LoVo (cell line): ENCODE results near the gene ABTB2.

Source experiments
- DNase-seq: peaks from one replicate; pipeline ENCODE4 v3.0.0-alpha.2; 2016; ENCODE audit warnings: low spot score

The ABTB2 gene

GRCh38 chr11:34341931-34342533 lies 15.8 kb downstream of the ABTB2 start:
- no peak for DNase-seq

GRCh38 chr11:34341096-34341495 lies 16.7 kb downstream of the ABTB2 start:
- no peak for DNase-seq

- no peak for DNase-seq
These were observed 17.2 kb downstream of the ABTB2 start for GRCh38 chr11:34340653-34341052.

GRCh38 chr11:34339149-34340064 lies 18.4 kb downstream of the ABTB2 start:
- DNase-seq = peak; percentile 23

- no peak for DNase-seq
These were observed 20.8 kb downstream of the ABTB2 start for GRCh38 chr11:34337016-34337415.

GRCh38 chr11:34335801-34336200 lies 22.0 kb downstream of the ABTB2 start:
- no peak for DNase-seq

- no peak for DNase-seq
These were observed 22.5 kb downstream of the ABTB2 start for GRCh38 chr11:34335331-34335730.

DNA sequence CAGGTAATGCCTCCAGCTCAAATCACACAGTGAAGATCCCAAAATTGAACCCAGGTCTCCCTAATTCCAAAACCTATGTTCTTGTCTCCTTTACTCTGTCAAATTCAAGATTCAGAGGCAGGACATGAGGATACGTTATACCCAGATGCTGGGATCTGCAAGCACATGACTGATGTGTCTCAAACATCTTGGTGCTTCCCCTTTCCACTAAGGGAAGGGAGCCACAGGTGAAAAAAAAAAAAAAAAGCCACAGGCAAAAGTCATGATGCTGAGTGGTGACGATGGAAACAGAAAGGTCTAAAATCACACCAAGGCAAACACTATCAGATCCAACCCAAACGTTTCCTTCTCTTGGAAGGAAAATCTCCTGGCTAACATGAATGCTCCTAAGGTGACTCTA lies 24.0 kb downstream of the ABTB2 start:
- no peak for DNase-seq

DNA sequence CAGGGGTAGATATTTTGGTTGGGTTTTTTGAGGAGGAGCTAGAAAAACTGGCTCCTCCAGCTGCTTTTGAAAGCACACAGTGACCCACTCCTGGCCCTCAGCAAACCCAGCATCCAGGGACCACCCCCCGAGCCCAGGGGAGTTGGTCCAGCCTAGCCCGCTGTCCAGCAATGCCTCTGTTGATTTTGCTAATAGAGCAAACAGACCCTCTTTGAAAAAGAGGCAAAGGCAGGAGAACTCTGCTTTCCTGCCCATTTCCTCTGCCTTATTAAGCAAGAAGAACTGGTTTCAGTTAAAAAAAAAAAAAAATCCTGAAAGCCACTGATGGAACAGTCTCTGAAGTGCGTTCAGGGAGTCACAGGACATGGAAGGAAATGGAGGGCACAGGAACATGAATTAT lies 25.3 kb downstream of the ABTB2 start:
- no peak for DNase-seq

GRCh38 chr11:34331736-34332135 lies 26.1 kb downstream of the ABTB2 start:
- DNase-seq = peak; percentile 70

- peak; percentile 45 for DNase-seq
These were observed 26.5 kb downstream of the ABTB2 start for GRCh38 chr11:34331329-34331728.

DNA sequence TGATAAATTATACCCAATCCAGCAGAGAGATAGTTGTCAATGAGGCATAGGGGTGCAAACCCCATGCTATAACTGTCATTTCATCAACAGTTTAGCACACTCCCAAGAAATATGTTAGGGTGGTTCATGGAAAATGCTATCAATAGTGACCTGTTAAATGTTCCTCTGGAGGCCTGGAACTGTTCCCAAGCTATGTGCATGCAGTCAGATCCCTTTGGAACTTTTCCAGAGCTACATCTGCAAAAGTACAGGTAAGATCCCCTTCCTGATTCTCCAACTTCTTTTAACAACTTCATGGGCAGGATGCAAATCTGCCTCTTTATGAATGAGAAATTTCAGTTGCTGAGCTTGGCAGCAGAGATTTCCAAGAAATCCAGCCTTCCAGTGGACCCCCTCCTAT lies 27.2 kb downstream of the ABTB2 start:
- no peak for DNase-seq

GRCh38 chr11:34329876-34330275 lies 27.9 kb downstream of the ABTB2 start:
- no peak for DNase-seq

DNA sequence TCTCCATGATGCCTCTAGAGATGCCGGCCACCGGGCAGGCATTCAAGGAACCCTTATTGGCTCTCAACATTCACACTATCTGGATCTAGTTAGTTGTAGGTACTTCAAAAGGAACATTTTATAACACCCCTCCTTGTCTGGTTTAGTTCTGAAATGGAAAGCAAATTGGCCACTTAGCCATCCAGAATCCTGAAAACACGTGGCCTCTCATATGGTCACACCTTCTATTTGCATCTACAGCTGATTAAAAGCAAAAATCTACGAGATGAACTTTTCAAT lies 29.2 kb downstream of the ABTB2 start:
- no peak for DNase-seq

- no peak for DNase-seq
These were observed 29.8 kb downstream of the ABTB2 start for GRCh38 chr11:34327804-34328631.

DNA sequence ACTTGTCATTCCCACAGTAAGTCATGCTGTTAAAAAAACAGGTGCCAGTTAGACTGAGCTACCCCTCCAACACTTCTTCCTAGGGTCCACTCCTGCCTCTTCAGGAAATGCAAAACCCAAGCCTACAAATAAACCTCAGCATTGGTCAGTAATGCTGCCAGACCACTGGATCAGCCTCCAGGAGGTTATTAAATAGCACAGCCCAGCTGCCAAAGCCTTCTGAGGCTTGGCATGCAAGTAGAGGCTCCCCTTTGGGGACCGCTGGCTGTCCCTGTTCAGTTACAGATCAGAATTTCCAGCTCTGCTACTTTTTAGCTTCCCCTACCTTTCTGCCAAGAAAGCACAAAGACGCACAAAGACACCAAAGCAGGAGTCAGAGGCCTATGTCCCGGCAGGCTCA lies 33.3 kb downstream of the ABTB2 start:
- DNase-seq = no peak

DNA sequence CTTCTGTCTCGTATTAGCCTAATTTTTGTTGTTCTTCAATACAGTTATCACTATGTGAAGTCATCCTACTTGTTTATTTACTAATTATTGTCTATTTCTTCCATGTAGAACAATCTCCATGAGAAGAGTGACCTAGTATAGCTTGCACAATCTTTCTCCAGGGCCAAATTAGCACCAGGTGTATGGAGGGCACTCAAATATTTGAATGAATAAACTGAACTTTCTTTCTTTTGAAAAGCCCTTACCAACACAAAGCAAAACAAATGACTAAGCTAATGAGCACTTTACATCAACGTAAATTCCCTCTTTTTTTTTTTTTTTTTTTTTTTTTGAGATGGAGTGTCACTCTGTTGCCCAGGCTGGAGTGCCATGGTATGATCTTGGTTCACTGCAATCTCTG lies 34.2 kb downstream of the ABTB2 start:
- no peak for DNase-seq

DNA sequence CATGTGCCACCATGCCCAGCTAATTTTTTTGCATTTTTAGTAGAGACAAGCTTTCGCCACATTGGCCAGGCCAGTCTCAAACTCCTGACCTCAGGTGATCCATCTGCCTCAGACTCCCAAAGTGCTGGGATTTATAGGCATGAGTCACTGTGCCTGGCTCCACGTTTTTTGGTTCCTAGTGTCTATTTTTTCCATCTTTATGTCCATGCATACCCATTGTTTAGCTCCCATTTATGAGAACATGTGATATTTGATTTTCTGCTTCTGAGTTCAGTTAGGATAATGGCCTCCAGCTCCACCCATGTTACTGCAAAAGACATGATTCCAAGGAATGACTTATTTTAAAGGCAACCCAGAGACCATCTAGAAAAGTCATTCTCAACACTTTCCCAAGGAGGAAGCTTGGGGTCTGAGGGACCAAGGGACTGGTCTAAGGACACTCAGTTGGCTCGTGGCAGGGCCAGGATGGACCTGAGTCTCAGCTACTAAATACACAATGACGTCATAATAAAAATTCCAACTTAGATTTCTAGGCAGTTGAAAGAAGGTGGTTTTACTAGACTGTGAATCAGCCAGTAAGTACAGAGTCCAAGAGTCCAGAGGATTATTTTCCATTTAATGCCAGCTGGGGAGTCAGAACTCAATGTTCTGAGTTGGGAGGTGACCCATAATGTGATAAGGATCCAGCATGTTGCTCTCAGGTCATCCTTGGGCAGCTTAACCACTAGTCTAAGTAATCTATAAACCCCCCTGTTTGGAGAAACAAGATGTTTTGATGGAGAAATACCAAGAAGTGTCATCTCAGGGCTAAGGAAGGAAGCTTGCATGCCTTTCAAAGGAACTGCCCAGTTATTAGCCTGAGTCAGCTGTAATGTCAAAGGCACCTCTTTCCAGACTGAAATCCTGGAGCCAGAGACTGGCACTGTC lies 39.4 kb downstream of the ABTB2 start:
- DNase-seq = peak; percentile 80

GRCh38 chr11:34317666-34318065 lies 40.1 kb downstream of the ABTB2 start:
- no peak for DNase-seq

GRCh38 chr11:34317036-34317360 lies 40.8 kb downstream of the ABTB2 start:
- DNase-seq = no peak

DNA sequence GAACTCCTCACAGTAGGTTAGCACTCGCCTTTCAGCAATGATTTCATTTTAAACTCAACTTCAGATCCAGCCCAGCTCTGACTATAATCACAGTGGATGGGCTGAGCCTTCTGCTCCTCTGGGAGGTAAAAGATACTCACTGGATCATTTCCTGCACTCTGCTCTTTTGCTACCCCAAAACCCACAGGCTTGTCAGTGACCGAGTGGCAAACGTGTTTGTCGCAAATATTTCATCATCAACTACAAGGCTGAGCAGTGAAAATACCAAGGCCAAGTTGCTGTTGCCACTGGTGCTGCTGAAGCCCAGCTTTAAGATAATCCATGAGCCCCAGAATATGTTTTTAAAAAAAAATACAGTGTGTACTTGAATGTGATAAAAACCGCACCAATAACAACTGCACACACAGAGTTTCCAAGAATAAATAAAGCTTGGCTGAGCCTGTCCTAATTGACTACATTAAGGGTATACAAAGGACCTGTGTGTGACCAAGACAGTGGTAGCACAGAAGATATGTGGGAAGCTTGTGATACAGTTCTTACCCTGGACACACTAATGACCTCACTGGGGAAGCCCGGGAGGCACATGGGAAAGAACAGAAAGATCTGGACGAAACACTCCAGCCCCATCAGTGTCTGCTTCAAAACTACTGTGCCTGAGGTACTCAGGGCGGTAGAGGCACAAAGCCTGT lies 41.3 kb downstream of the ABTB2 start:
- DNase-seq = no peak
